ENCODE results near the gene SLC22A16. TPM values are rescaled to one million over a fixed set of nuclear protein-coding genes. Genes with fewer than 3 reads are reported as not detected.

SLC22A16 gene
- total and polyA plus RNA-seq, 10 of the 15 experiments (the other 5 are each of a cell fraction or from before 2014, with no cell fraction given): not detected

- 41% methylated on average over 2 of the region's 2 CpGs for WGBS (ENCODE audit: insufficient coverage, insufficient replicate concordance, low lambda C conversion rate, missing lambda C conversion rate)
- BruUV-seq (replicated peaks): no TSS peak
- no peak for TF ChIP-seq PBX3 (IDR thresholded peaks at IDR 0.05; ENCODE audit: insufficient replicate concordance, low read depth, low read length)
- no peak for TF ChIP-seq ZNF207 (IDR thresholded peaks at IDR 0.05; ENCODE audit: borderline replicate concordance)
- TF ChIP-seq TCF12 (IDR thresholded peaks at IDR 0.05; ENCODE audit: low read depth, low read length): no peak
- no peak for TF ChIP-seq RAD21 (IDR thresholded peaks at IDR 0.05; ENCODE audit: insufficient read depth, low read depth, low read length)
- no peak for TF ChIP-seq KAT2A (conservative IDR thresholded peaks at IDR 0.05; ENCODE audit: control insufficient read depth, low read depth, low read length)
- intact Hi-C loops (cut with micrococcal nuclease; ENCODE audit: unreplicated experiment) (no loop called here), in situ Hi-C loops (cut with MboI) (no loop called here)
- H3K79me2 ChIP-seq (ENCODE audit: control insufficient read depth, insufficient read depth, low read length): no peaks in the 10 kb centered on the region
- no peaks in the 10 kb centered on the region; a peak in 1 of 4 replicates for H3K27me3 ChIP-seq (replicated peaks in 1 of 2; ENCODE audit: control insufficient read depth in 2 of 2, insufficient read depth in 2 of 2, low read length in 1 of 2)
- no peak overlapping the region for H3K27ac ChIP-seq (ENCODE audit: control insufficient read depth, insufficient read depth)
- no peak overlapping the region for H2AFZ ChIP-seq (ENCODE audit: control insufficient read depth, low read depth, low read length)
- H3K4me2 ChIP-seq (ENCODE audit: control insufficient read depth, insufficient read depth): no peak overlapping the region
- CTCF ChIA-PET: no interaction called here
- FAIRE-seq: no peak
- no peak overlapping the region for H3K4me3 ChIP-seq
- no peak overlapping the region for H3K9ac ChIP-seq (ENCODE audit: control insufficient read depth, insufficient read depth, low read length)
- SMC1A ChIA-PET (ENCODE audit: uncharacterized antibody, unreplicated experiment): interaction anchor here (1.0 kb wide), 1 partner anchor 392 kb away, joined by 5 read pairs; no protein-coding TSS in a partner anchor
- no peaks in the 10 kb centered on the region for H3K4me1 ChIP-seq (ENCODE audit: control insufficient read depth, insufficient read depth, low read length)
- no peaks in the 10 kb centered on the region for H4K20me1 ChIP-seq (ENCODE audit: control insufficient read depth, insufficient read depth)
- POLR2A ChIA-PET: no interaction called here
- DNase-seq (ENCODE audit: low read depth, low spot score): no peak
- ATAC-seq: no peak
- no peaks in the 10 kb centered on the region for H3K36me3 ChIP-seq (ENCODE audit: control insufficient read depth in 2 of 2, insufficient read depth in 2 of 2, low read length in 1 of 2)
- RAD21 ChIA-PET (ENCODE audit: unreplicated experiment): no interaction called here
- H3K9me3 ChIP-seq (replicated peaks; ENCODE audit: control insufficient read depth, insufficient read depth, low read length): no peaks in the 10 kb centered on the region
Observed at GRCh38 chr6:110484321-110484720, 7.9 kb upstream of the SLC22A16 start.

GRCh38 chr6:110482774-110483400 lies 6.5 kb upstream of the SLC22A16 start:
- in situ Hi-C loops (cut with MboI) (no loop called here), intact Hi-C loops (cut with micrococcal nuclease; ENCODE audit: unreplicated experiment) (no loop called here)
- ChIA-PET CTCF (interaction anchor here (1.5 kb wide), 1 partner anchor 57 kb away, joined by 3 read pairs; no protein-coding TSS in a partner anchor), POLR2A (no interaction called here), RAD21 (ENCODE audit: unreplicated experiment) (no interaction called here), SMC1A (ENCODE audit: uncharacterized antibody, unreplicated experiment) (interaction anchor here (0.8 kb wide), 1 partner anchor 10 kb away, joined by 3 read pairs; no protein-coding TSS in a partner anchor)
- no peaks in the 10 kb centered on the region for H3K79me2 ChIP-seq (ENCODE audit: control insufficient read depth, insufficient read depth, low read length)
- no peaks in the 10 kb centered on the region for H3K4me1 ChIP-seq (ENCODE audit: control insufficient read depth, insufficient read depth, low read length)
- no peaks in the 10 kb centered on the region for H3K9me3 ChIP-seq (replicated peaks; ENCODE audit: control insufficient read depth, insufficient read depth, low read length)
- ATAC-seq (no peak), DNase-seq (ENCODE audit: low read depth, low spot score) (no peak), FAIRE-seq (no peak)
- H3K9ac ChIP-seq (ENCODE audit: control insufficient read depth, insufficient read depth, low read length): no peak overlapping the region
- no peaks in the 10 kb centered on the region for H4K20me1 ChIP-seq (ENCODE audit: control insufficient read depth, insufficient read depth)
- no TSS peak for BruUV-seq (replicated peaks)
- no peak overlapping the region for H2AFZ ChIP-seq (ENCODE audit: control insufficient read depth, low read depth, low read length)
- no peak overlapping the region for H3K4me3 ChIP-seq
- no peak overlapping the region for H3K27ac ChIP-seq (ENCODE audit: control insufficient read depth, insufficient read depth)
- peaks cover 0 to 2% of the 10 kb centered on the region in 2 experiments; a peak in 1 of 4 replicates for H3K27me3 ChIP-seq (replicated peaks in 1 of 2; ENCODE audit: control insufficient read depth in 2 of 2, insufficient read depth in 2 of 2, low read length in 1 of 2)
- H3K4me2 ChIP-seq (ENCODE audit: control insufficient read depth, insufficient read depth): no peak overlapping the region
- 73% methylated on average over 7 of the region's 7 CpGs for WGBS (ENCODE audit: insufficient coverage, insufficient replicate concordance, low lambda C conversion rate, missing lambda C conversion rate)
- H3K36me3 ChIP-seq (ENCODE audit: control insufficient read depth in 2 of 2, insufficient read depth in 2 of 2, low read length in 1 of 2): no peaks in the 10 kb centered on the region
- TF ChIP-seq SUPT20H (IDR thresholded peaks at IDR 0.05; ENCODE audit: borderline replicate concordance, control insufficient read depth, low read depth, low read length) (no peak), POLR2AphosphoS5 (IDR thresholded peaks at IDR 0.05; ENCODE audit: low read length) (no peak), RB1 (IDR thresholded peaks at IDR 0.05; ENCODE audit: borderline replicate concordance) (no peak), RAD51 (IDR thresholded peaks at IDR 0.05) (no peak)
- TF ChIP-seq, protein P1, sequence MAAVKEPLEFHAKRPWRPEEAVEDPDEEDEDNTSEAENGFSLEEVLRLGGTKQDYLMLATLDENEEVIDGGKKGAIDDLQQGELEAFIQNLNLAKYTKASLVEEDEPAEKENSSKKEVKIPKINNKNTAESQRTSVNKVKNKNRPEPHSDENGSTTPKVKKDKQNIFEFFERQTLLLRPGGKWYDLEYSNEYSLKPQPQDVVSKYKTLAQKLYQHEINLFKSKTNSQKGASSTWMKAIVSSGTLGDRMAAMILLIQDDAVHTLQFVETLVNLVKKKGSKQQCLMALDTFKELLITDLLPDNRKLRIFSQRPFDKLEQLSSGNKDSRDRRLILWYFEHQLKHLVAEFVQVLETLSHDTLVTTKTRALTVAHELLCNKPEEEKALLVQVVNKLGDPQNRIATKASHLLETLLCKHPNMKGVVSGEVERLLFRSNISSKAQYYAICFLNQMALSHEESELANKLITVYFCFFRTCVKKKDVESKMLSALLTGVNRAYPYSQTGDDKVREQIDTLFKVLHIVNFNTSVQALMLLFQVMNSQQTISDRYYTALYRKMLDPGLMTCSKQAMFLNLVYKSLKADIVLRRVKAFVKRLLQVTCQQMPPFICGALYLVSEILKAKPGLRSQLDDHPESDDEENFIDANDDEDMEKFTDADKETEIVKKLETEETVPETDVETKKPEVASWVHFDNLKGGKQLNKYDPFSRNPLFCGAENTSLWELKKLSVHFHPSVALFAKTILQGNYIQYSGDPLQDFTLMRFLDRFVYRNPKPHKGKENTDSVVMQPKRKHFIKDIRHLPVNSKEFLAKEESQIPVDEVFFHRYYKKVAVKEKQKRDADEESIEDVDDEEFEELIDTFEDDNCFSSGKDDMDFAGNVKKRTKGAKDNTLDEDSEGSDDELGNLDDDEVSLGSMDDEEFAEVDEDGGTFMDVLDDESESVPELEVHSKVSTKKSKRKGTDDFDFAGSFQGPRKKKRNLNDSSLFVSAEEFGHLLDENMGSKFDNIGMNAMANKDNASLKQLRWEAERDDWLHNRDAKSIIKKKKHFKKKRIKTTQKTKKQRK (IDR thresholded peaks at IDR 0.05; ENCODE audit: low read depth, low read length): no peak

All from GM12878 (cell line).